ENCODE measurements around the gene RPS6KB2. TPM values are rescaled to one million over a fixed set of nuclear protein-coding genes. Genes with fewer than 3 reads are reported as not detected.

RPS6KB2 gene
- total and polyA plus RNA-seq, 2 of the 4 experiments (the other 2 are of a cell fraction) = 50.7 to 58.4 TPM

GRCh38 chr11:67405688-67406339 lies 22.5 kb upstream of the RPS6KB2 start:
- H3K4me3 ChIP-seq (ENCODE audit: insufficient read depth, low read depth, low read length) = no peak overlapping the region
- no TSS peak for BruUV-seq (replicated peaks)
- H3K56ac ChIP-seq (ENCODE audit: extremely low read depth, insufficient read depth, low read length) = no peak overlapping the region
- no peak overlapping the region for H3K4me2 ChIP-seq (ENCODE audit: low read depth, low read length)
- TF ChIP-seq MXI1 (IDR thresholded peaks at IDR 0.05; ENCODE audit: borderline replicate concordance, low read depth, low read length) = no peak
- H3K9ac ChIP-seq (ENCODE audit: low read depth, low read length) = no peak overlapping the region
- H3K9me3 ChIP-seq (ENCODE audit: control insufficient read depth, insufficient read depth, low read length) = no peaks in the 10 kb centered on the region
- no peak overlapping the region for H3K18ac ChIP-seq (ENCODE audit: low read depth, low read length)
- H2BK5ac ChIP-seq (ENCODE audit: low read depth, low read length, poor library complexity, severe bottlenecking) = no peak overlapping the region
- no peaks in the 10 kb centered on the region for H3K36me3 ChIP-seq (ENCODE audit: control insufficient read depth, insufficient read depth, low read length)
- H2AK5ac ChIP-seq (ENCODE audit: low read depth, low read length) = no peak overlapping the region
- POLR2A ChIA-PET (ENCODE audit: unreplicated experiment) = no interaction called here
- ATAC-seq (ENCODE audit: low read depth) (no peak), DNase-seq (no peak)
- H4K91ac ChIP-seq (ENCODE audit: insufficient read depth, low read depth, low read length) = no peak overlapping the region
- WGBS, 2 experiments (ENCODE audit: extremely low coverage in 2 of 2, insufficient read length in 1 of 2) = 57% methylated on average over 5 of the region's 9 CpGs; no CpG with 5 or more reads in 1 of the 2 experiments
- H3K27ac ChIP-seq (ENCODE audit: insufficient read depth, low read length) = no peak overlapping the region
- H4K8ac ChIP-seq (ENCODE audit: low read depth in 2 of 2, low read length in 2 of 2) = no peak overlapping the region
- no peak overlapping the region for H3K23ac ChIP-seq (ENCODE audit: low read depth, low read length)
- H3K4ac ChIP-seq (ENCODE audit: low read depth, low read length) = no peak overlapping the region
- H3K27me3 ChIP-seq (ENCODE audit: control insufficient read depth, insufficient read depth, low read length) = peaks cover 33% of the 10 kb centered on the region
- H2BK20ac ChIP-seq (ENCODE audit: low read depth, low read length) = no peak overlapping the region
- H3K79me1 ChIP-seq (ENCODE audit: low read depth in 1 of 2, low read length in 2 of 2) = peaks cover 2 to 6% of the 10 kb centered on the region in 2 experiments; a peak in 3 of 4 replicates
- no peaks in the 10 kb centered on the region for H3K9me1 ChIP-seq (ENCODE audit: insufficient read depth, low read length)
- H4K5ac ChIP-seq (ENCODE audit: low read depth, low read length) = no peak overlapping the region
- H3K14ac ChIP-seq (replicated peaks; ENCODE audit: low read depth, low read length) = no peak overlapping the region
- H2AFZ ChIP-seq (replicated peaks; ENCODE audit: low read length, poor library complexity) = peak overlapping the region; percentile 19
- peaks cover 3% of the 10 kb centered on the region for H3K4me1 ChIP-seq (ENCODE audit: control insufficient read depth, insufficient read depth, low read length)
- intact Hi-C loops (cut with micrococcal nuclease) (no loop called here), in situ Hi-C loops (cut with MboI; ENCODE audit: low sequenced_read_pairs) (no loop called here), dilution Hi-C loops (cut with HindIII; ENCODE audit: low sequenced_read_pairs, unreplicated experiment) (no loop called here)
- H2AK9ac ChIP-seq (replicated peaks; ENCODE audit: low read depth, low read length, poor library complexity) = no peak overlapping the region
- peaks cover 5% of the 10 kb centered on the region for H4K20me1 ChIP-seq (ENCODE audit: insufficient read depth, low read length)
- CTCF ChIA-PET = no interaction called here
- no peak overlapping the region for H2BK120ac ChIP-seq (ENCODE audit: low read depth, low read length)
- H2BK15ac ChIP-seq (ENCODE audit: low read depth, low read length) = no peak overlapping the region
